Fibroblast of mammary gland (primary cell): ENCODE data around the gene CNTF.

Experiments used
- DNase-seq: peaks from one replicate; pipeline ENCODE4 v3.0.0-alpha.2; 2010; ENCODE audit warnings: low read depth
- H3K4me3 ChIP-seq: 2 replicates; pipeline ENCODE4 v1.5.1; 2011; ENCODE audit warnings: low read depth, mild to moderate bottlenecking, low read length, moderate library complexity; ENCODE audit not compliant: control insufficient read depth
- CTCF ChIP-seq: conservative IDR thresholded peaks from 2 replicates; pipeline ENCODE4 v1.5.1; 2011; ENCODE audit warnings: low read depth, low read length, inconsistent platforms; ENCODE audit not compliant: control insufficient read depth, insufficient read depth

Gene CNTF

GRCh38 chr11:58658623-58659022, 36.2 kb downstream of the CNTF start:
- TF ChIP-seq CTCF: no peak
- no peak overlapping the region for H3K4me3 ChIP-seq
- DNase-seq: no peak

DNA sequence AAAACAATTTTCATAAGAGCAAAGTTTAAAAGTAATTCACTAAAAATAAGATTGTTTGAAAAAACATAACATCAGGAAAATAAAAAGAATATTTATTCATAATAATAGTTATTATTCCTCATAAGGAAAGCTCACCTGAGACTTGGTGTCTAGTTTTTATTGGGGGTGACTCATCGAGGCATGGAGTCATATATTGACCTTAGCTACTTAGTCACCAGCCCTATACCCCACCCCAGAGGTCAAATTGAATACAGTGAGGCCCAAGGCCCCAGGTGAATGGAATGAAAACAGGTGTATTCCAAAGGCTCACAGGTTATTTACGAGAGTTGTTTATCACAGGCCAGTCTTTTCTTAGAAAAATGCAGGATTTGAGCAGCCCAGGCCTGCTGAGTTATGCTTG, 36.9 kb downstream of the CNTF start:
- TF ChIP-seq CTCF: no peak
- no peak overlapping the region for H3K4me3 ChIP-seq
- DNase-seq: no peak

DNA sequence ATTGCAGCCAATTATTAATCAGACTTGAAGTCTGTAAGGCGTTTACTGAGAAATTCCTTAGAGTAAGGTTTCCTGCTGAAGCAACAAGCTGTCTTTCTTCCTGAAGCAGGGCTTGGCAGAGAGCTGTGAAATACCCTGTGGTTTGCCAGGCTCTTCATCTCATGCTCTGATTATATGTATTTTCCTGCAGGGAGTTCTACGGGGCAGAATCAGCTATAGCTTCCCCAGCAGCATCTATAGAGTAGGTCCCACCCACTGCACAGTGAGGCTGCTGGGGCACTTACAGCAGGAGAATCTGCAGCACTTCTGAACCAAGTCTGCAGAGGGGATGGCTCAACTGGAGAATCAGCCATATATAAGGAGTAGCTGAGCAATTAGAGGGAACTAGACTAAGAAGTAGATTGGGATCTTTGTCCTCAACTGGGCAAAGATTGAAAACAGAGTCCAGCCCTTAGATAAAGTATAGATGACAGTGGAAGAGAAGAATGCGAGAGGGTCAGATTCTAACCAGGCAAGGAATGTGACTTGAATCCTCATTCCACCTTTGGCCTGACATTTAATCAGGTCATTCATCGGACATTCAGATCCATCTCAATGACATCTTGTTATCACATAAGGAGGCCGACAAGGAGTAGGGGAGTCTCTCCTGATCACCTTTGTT, 37.6 kb downstream of the CNTF start:
- TF ChIP-seq CTCF: no peak
- no peak overlapping the region for H3K4me3 ChIP-seq
- no peak for DNase-seq

DNA sequence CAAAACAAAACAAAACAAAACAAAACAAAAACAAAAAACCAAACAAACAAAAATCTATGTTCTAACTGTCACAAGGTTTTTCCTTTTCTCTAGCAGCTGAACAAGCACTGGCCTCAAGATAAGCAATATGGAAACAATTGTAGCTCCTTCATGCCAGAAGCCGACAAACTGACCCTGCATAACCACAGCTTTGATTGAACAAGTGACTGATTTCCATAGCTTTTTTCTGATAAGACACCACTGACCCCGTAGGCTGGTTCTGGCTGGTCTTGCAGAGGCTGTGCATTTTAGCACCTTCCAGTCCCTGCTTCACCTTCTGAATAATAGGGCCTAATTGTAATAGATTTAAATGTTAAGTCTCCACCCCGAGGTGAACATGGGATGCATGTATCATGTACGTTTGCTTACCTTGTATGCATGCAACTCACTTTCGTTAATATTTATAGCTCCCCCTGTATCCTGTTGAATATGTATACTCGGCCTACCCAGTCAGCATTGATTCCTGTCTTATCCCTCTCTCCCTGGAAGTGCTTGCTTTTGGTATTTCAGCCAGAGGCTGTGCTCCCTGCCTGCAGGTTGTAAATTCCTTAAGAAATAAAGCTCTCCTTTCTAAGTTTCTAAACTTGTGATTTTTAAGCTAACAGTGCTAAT, 49.6 kb downstream of the CNTF start:
- no peak for TF ChIP-seq CTCF
- no peak overlapping the region for H3K4me3 ChIP-seq
- no peak for DNase-seq

- DNase-seq: no peak
- no peak for TF ChIP-seq CTCF
- H3K4me3 ChIP-seq: no peak overlapping the region
Measured at GRCh38 chr11:58674609-58675008, 52.1 kb downstream of the CNTF start.
